ENCODE data around the gene AREL1. TPM values are rescaled to one million over a fixed set of nuclear protein-coding genes. Genes with fewer than 3 reads are reported as not detected.

The AREL1 gene
- total RNA-seq, 1 experiment from 2014 or later: 34.2 TPM

GRCh38 chr14:74649167-74649566 is 63.7 kb downstream of the AREL1 start:
- H3K4me1 ChIP-seq (ENCODE audit: insufficient read depth, low read length): no peaks in the 10 kb centered on the region
- H3K9me3 Mint-ChIP-seq: no peaks in the 10 kb centered on the region
- peaks cover 2% of the 10 kb centered on the region for H4K20me1 ChIP-seq (ENCODE audit: control insufficient read depth, insufficient read depth, insufficient read length)
- no peak overlapping the region for H3K27ac ChIP-seq (ENCODE audit: insufficient read length, low read depth, low read length)
- no peak overlapping the region for H3K4me2 ChIP-seq (ENCODE audit: insufficient read depth, insufficient read length, low read length)
- no peak overlapping the region for H3K9ac ChIP-seq (ENCODE audit: extremely low read depth, insufficient read length, low read length)
- peaks cover 4% of the 10 kb centered on the region for H3K27me3 Mint-ChIP-seq (ENCODE audit: low read depth)
- H2AFZ ChIP-seq (ENCODE audit: low read length): no peak overlapping the region
- no peak overlapping the region for H2BK20ac ChIP-seq (ENCODE audit: low read depth, low read length, poor library complexity, severe bottlenecking)
- no peaks in the 10 kb centered on the region for H3K23me2 ChIP-seq (ENCODE audit: insufficient read length, low read depth, low read length, poor library complexity, severe bottlenecking)
- no peak overlapping the region for H3K56ac ChIP-seq (ENCODE audit: insufficient read length, low read depth, low read length)
- no peak for TF ChIP-seq CTCF (conservative IDR thresholded peaks at IDR 0.05)
- H4K91ac ChIP-seq (ENCODE audit: insufficient read length, low read depth, low read length): no peak overlapping the region
- H3K27me3 ChIP-seq (ENCODE audit: insufficient read depth, low read length): no peaks in the 10 kb centered on the region
- H2BK5ac ChIP-seq (ENCODE audit: insufficient read length, low read length): no peak overlapping the region
- H2AK5ac ChIP-seq (ENCODE audit: insufficient read length, low read length): no peak overlapping the region
- WGBS (ENCODE audit: extremely low coverage, insufficient read length, low lambda C conversion rate): no CpG with 5 or more reads among the region's 7 CpGs
- DNase-seq: peak; percentile 55
- no peak overlapping the region for H3K4ac ChIP-seq (ENCODE audit: low read depth, low read length)
- H3K27ac Mint-ChIP-seq: peak overlapping the region in 1 of 3 experiments; percentile 34; a peak in 1 of 7 replicates
- H3K18ac ChIP-seq (ENCODE audit: insufficient read length, low read depth, low read length): no peak overlapping the region
- no peak overlapping the region for H2BK12ac ChIP-seq (ENCODE audit: insufficient read length, low read depth, low read length)
- no peaks in the 10 kb centered on the region for H3K9me3 ChIP-seq (ENCODE audit: control insufficient read depth, low read depth, low read length)
- no peaks in the 10 kb centered on the region for H3K79me2 ChIP-seq (ENCODE audit: insufficient read depth, low read length)
- H2BK15ac ChIP-seq (ENCODE audit: low read depth, low read length): no peak overlapping the region
- peaks cover 12 to 16% of the 10 kb centered on the region in 2 experiments for H3K4me1 Mint-ChIP-seq
- H4K5ac ChIP-seq (ENCODE audit: insufficient read length, low read depth, low read length): no peak overlapping the region
- peaks cover 0 to 1% (median 0%) of the 10 kb centered on the region in 3 experiments; a peak in 1 of 7 replicates for H3K36me3 Mint-ChIP-seq (ENCODE audit: insufficient read depth in 1 of 3, low read depth in 3 of 3)
- H3K79me1 ChIP-seq (ENCODE audit: insufficient read depth, low read depth, low read length, poor library complexity, severe bottlenecking): no peaks in the 10 kb centered on the region
- no peak overlapping the region for H3T11ph ChIP-seq (ENCODE audit: low read length)
- no peak overlapping the region for H3K23ac ChIP-seq (ENCODE audit: insufficient read length, low read depth, low read length)
- H2BK120ac ChIP-seq (ENCODE audit: low read depth, low read length, poor library complexity, severe bottlenecking): no peak overlapping the region
- H3K4me3 Mint-ChIP-seq: no peak overlapping the region
- no peak overlapping the region for H3K14ac ChIP-seq (ENCODE audit: insufficient read depth, low read length)
- no peak overlapping the region for H4K8ac ChIP-seq (replicated peaks; ENCODE audit: insufficient read length, low read depth, low read length)
